K562 (cell line): ENCODE measurements around the gene TMEM120A. TPM values are rescaled to one million over a fixed set of nuclear protein-coding genes. Genes with fewer than 3 reads are reported as not detected.

Experiments used
- ATAC-seq: fragments of 200-7000 bp; cut with Tn5 transposase; 3 replicates; pipeline ENCODE4 v1.9.1; 2020; ENCODE audit warnings: moderate library complexity
- BruUV-seq: library from RNA; stranded (reverse); fragments of 400-500 nt; replicated peaks from 2 replicates; lab custom pipeline; 2021; lab: Mats Ljungman, UMichigan
- CTCF ChIA-PET: fragments of 300-600 bp; formaldehyde crosslinking; extraction: SDS; loops from one replicate; lab custom pipeline; 2021; ENCODE audit warnings: low intra/inter-chr PET ratio; lab: Yijun Ruan, JAX
- POLR2A ChIA-PET: fragments of 300-600, 350-650 bp; sonication (Branson Sonifier 250); formaldehyde crosslinking; extraction: SDS; loops from one replicate; lab custom pipeline; 2021; ENCODE audit warnings: antibody characterized with exemption, inconsistent platforms; lab: Yijun Ruan, JAX
- DNase-seq, 4 experiments: peaks; one replicate each; pipeline versions ENCODE4 v3.0.0 to v3.0.0-alpha.2; 2011 to 2018; ENCODE audit warnings: low spot score in 3 of 4, mixed read lengths in 3 of 4; ENCODE audit errors: extremely low read depth in 1 of 4
- FAIRE-seq: peaks from 2 replicates; lab custom pipeline; 2011; peaks lifted over from hg19 to GRCh38; lab: Jason Lieb, UNC
- H2AFZ ChIP-seq: 2 replicates; pipeline ENCODE4 v1.6.0; 2011; ENCODE audit warnings: low read depth, low read length, control low read depth, inconsistent platforms
- H3K27ac ChIP-seq: fragments of 200-600 bp; 3 replicates; pipeline ENCODE4 v1.8.0; 2011; ENCODE audit warnings: low read depth, mild to moderate bottlenecking, control low read depth, inconsistent platforms, low read length, moderate library complexity, mixed read lengths; ENCODE audit errors: extremely low read depth
- H3K27me3 ChIP-seq, 2 experiments: fragments of 300-600 bp in 1 of 2; 2 replicates in 1 of 2; 3 replicates in 1 of 2; pipeline versions ENCODE4 v1.6.0 to v1.8.0; 2011; ENCODE audit warnings: inconsistent platforms in 2 of 2, low read length in 2 of 2, mild to moderate bottlenecking in 1 of 2, mixed read lengths in 1 of 2, moderate library complexity in 1 of 2; ENCODE audit not compliant: control insufficient read depth in 2 of 2, insufficient read depth in 2 of 2
- H3K36me3 ChIP-seq: fragments of 300-600 bp; 3 replicates; pipeline ENCODE4 v1.8.0; 2011; ENCODE audit warnings: mild to moderate bottlenecking, low read length, inconsistent platforms; ENCODE audit not compliant: control insufficient read depth, insufficient read depth
- H3K4me1 ChIP-seq, 2 experiments: fragments of 200-600 bp in 1 of 2; replicated peaks in 1 of 2; 2 replicates in 1 of 2; 3 replicates in 1 of 2; pipeline versions ENCODE4 v1.5.1 to v1.8.0; 2011; ENCODE audit warnings: inconsistent platforms in 2 of 2, low read length in 2 of 2, mild to moderate bottlenecking in 1 of 2, mixed read lengths in 1 of 2, moderate library complexity in 1 of 2; ENCODE audit not compliant: control insufficient read depth in 2 of 2, insufficient read depth in 2 of 2
- H3K4me2 ChIP-seq: 2 replicates; pipeline ENCODE4 v1.6.1; 2011; ENCODE audit warnings: low read length, control low read depth, inconsistent platforms, mixed read lengths; ENCODE audit not compliant: insufficient read depth
- H3K4me3 ChIP-seq: fragments of 200-600 bp; sonication (generic), shearing (Covaris generic); 2 replicates; pipeline ENCODE4 v1.5.1; 2016; ENCODE audit warnings: control low read depth, inconsistent platforms
- H3K79me2 ChIP-seq: fragments of 200-600 bp; 3 replicates; pipeline ENCODE4 v1.8.0; 2011; ENCODE audit warnings: low read length, inconsistent platforms; ENCODE audit not compliant: control insufficient read depth, insufficient read depth
- H3K9ac ChIP-seq, 2 experiments: 2 replicates each; pipeline versions ENCODE4 v1.6.0 to v1.6.1; 2011; ENCODE audit warnings: low read depth in 2 of 2, low read length in 2 of 2, control low read depth in 1 of 2, inconsistent platforms in 1 of 2, mild to moderate bottlenecking in 1 of 2, mixed read lengths in 1 of 2; ENCODE audit not compliant: insufficient read depth in 1 of 2
- H3K9me1 ChIP-seq: one replicate; pipeline ENCODE4 v1.6.0; 2011; ENCODE audit warnings: inconsistent platforms, mild to moderate bottlenecking, low read length, moderate library complexity; ENCODE audit not compliant: control insufficient read depth, insufficient read depth
- H3K9me3 ChIP-seq: replicated peaks from 2 replicates; pipeline ENCODE4 v1.5.1; 2011; ENCODE audit warnings: low read depth, low read length, inconsistent platforms; ENCODE audit not compliant: control insufficient read depth, insufficient read depth
- H4K20me1 ChIP-seq: replicated peaks from 2 replicates; pipeline ENCODE4 v1.6.1; 2011; ENCODE audit warnings: low read length, inconsistent platforms, mixed read lengths; ENCODE audit not compliant: control insufficient read depth, insufficient read depth
- CC2D1A ChIP-seq: fragments of 450-650 bp; IDR thresholded peaks from 2 replicates; pipeline ENCODE4 v1.6.1; 2017; ENCODE audit warnings: mild to moderate bottlenecking
- CHD2 ChIP-seq: IDR thresholded peaks from 2 replicates; pipeline ENCODE4 v1.6.1; 2011; ENCODE audit warnings: low read depth, low read length
- JUNB ChIP-seq: fragments of 450-650 bp; formaldehyde crosslinking; conservative IDR thresholded peaks from 2 replicates; pipeline ENCODE4 v1.4.0; 2020; ENCODE audit warnings: mild to moderate bottlenecking
- MLLT1 ChIP-seq, 2 experiments: fragments of 450-650 bp; IDR thresholded peaks; 2 replicates each; pipeline ENCODE4 v1.6.1; 2016
- NFATC3 ChIP-seq: fragments of 450-650 bp; IDR thresholded peaks from 2 replicates; pipeline ENCODE4 v1.6.1; 2017; ENCODE audit warnings: mild to moderate bottlenecking
- OTX1 ChIP-seq: fragments of 450-650 bp; formaldehyde crosslinking; IDR thresholded peaks from 2 replicates; pipeline ENCODE4 v1.4.0; 2022; ENCODE audit warnings: mild to moderate bottlenecking
- POLR2G ChIP-seq: fragments of 200-400 bp; formaldehyde crosslinking; IDR thresholded peaks from 2 replicates; pipeline ENCODE4 v1.6.1; 2017; ENCODE audit warnings: low read depth, mild to moderate bottlenecking, antibody characterized with exemption, low read length, moderate library complexity
- RBM22 ChIP-seq: fragments of 200-400 bp; formaldehyde crosslinking; IDR thresholded peaks from 2 replicates; pipeline ENCODE4 v1.6.1; 2018; ENCODE audit warnings: low read length, low read depth; ENCODE audit not compliant: poor library complexity, severe bottlenecking
- SP1 ChIP-seq: sonication (generic); formaldehyde crosslinking; IDR thresholded peaks from 2 replicates; pipeline ENCODE4 v1.8.1; 2022; ENCODE audit warnings: mild to moderate bottlenecking, missing genetic modification reagents
- TARDBP ChIP-seq: fragments of 450-650 bp; IDR thresholded peaks from 2 replicates; pipeline ENCODE4 v1.6.1; 2016
- ZKSCAN3 ChIP-seq: fragments of 250-450 bp; sonication (Bioruptor Pico); IDR thresholded peaks from 2 replicates; pipeline ENCODE4 v1.4.0; 2020
- ZNF12 ChIP-seq: sonication (generic); formaldehyde crosslinking; IDR thresholded peaks from 2 replicates; pipeline ENCODE4 v1.4.0; 2020; ENCODE audit warnings: mild to moderate bottlenecking, missing genetic modification reagents
- WGBS: fragments of 100-300 bp; shearing (Covaris generic); methylation state at CpG from one replicate; pipeline ENCODE4 v1.1.6; 2016; ENCODE audit warnings: low coverage, mixed read lengths; ENCODE audit not compliant: insufficient coverage; ENCODE audit errors: missing lambda C conversion rate; 5-methylcytosine and 5-hydroxymethylcytosine counted together
- in situ Hi-C: fragments of 300-500 bp; cut with MboI; formaldehyde crosslinking; loops from 4 replicates; pipeline ENCODE4 v1.15.0; 2018; ENCODE audit warnings: inconsistent platforms, mixed read lengths
- intact Hi-C: fragments of 100-400 bp; cut with micrococcal nuclease; formaldehyde crosslinking; loops from 2 replicates; pipeline ENCODE4 v1.14.2; 2022
- polyA plus RNA-seq, 8 experiments: library from polyadenylated mRNA; depleted of rRNA in 4 of 8; stranded (reverse) in 5 of 8; unstranded in 3 of 8; fragments of >200 nt; fragmentation: Nextera tagmentation in 2 of 8; fragmentation: Illumina TruSeq in 1 of 8; extraction: Ambion mirVana in 2 of 8; extraction: Trizol in 1 of 8; gene quantifications; 2 replicates each; pipeline versions ENCODE4 v1.2.1 to v1.2.3, GENCODE V29; 2011 to 2014; ENCODE audit warnings: inconsistent platforms in 1 of 8, missing spikeins in 1 of 8
- total RNA-seq, 7 experiments: library from RNA; depleted of rRNA in 6 of 7; stranded (reverse); fragments of >200 nt in 6 of 7; fragmentation: Illumina TruSeq in 2 of 7; extraction: Trizol in 2 of 7; gene quantifications; 2 replicates each; pipeline versions ENCODE4 v1.2.1 to v1.2.3, GENCODE V29; 2011 to 2021; ENCODE audit warnings: low replicate concordance in 1 of 7

TMEM120A gene
- total and polyA plus RNA-seq, 9 of the 15 experiments (the other 6 are each of a cell fraction or from before 2014, with no cell fraction given): 2.3 to 90.2 (median 22.9) TPM

DNA sequence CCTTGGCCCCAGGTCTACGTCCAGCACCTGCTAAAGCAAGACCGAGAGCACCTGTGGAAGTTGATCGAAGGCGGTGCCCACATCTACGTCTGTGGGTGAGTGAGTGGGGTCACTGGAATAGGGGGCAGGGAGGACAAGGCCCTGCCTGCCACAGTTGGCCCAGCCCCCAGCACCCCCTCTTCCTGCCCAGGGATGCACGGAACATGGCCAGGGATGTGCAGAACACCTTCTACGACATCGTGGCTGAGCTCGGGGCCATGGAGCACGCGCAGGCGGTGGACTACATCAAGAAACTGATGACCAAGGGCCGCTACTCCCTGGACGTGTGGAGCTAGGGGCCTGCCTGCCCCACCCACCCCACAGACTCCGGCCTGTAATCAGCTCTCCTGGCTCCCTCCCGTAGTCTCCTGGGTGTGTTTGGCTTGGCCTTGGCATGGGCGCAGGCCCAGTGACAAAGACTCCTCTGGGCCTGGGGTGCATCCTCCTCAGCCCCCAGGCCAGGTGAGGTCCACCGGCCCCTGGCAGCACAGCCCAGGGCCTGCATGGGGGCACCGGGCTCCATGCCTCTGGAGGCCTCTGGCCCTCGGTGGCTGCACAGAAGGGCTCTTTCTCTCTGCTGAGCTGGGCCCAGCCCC lies 8.1 kb downstream of the TMEM120A start:
- FAIRE-seq (no peak), DNase-seq (no peak), ATAC-seq (no peak)
- Histone ChIP-seq H3K9me1 (peaks cover 4% of the 10 kb centered on the region), H3K4me2 (no peak overlapping the region), H3K79me2 (no peaks in the 10 kb centered on the region; the same call in 2 of the 3 replicates), H4K20me1 (peaks cover 8% of the 10 kb centered on the region; the same call in 1 of the 2 replicates), H3K27me3 (no peaks in the 10 kb centered on the region), H2AFZ (no peak overlapping the region), H3K9me3 (no peaks in the 10 kb centered on the region), H3K36me3 (peaks cover 70% of the 10 kb centered on the region; the same call in 2 of the 3 replicates), H3K4me1 (peaks cover 19 to 69% of the 10 kb centered on the region in 2 experiments), H3K9ac (peak overlapping the region in 1 of 2 experiments; percentile 77; a peak in 2 of 4 replicates), H3K4me3 (no peak overlapping the region), H3K27ac (no peak overlapping the region)
- POLR2A ChIA-PET: no interaction called here
- BruUV-seq: TSS peak; percentile 66
- intact Hi-C loops (no loop called here), in situ Hi-C loops (no loop called here)
- CTCF ChIA-PET: no interaction called here
- 94% methylated on average over 20 of the region's 20 CpGs for WGBS
- peak; percentile 54 for TF ChIP-seq POLR2G
- TF ChIP-seq CC2D1A: no peak
- no peak for TF ChIP-seq NFATC3
- no peak for TF ChIP-seq TARDBP
- TF ChIP-seq OTX1 (CRISPR knock-in tag): no peak
- no peak for TF ChIP-seq MLLT1 (IDR thresholded peaks at IDR 0.05)
- no peak for TF ChIP-seq ZKSCAN3 (CRISPR knock-in tag)
- TF ChIP-seq CHD2: no peak
- TF ChIP-seq RBM22: peak; percentile 65
- TF ChIP-seq SP1 (CRISPR knock-in tag): no peak
- no peak for TF ChIP-seq ZNF12 (CRISPR knock-in tag)
- no peak for TF ChIP-seq JUNB (CRISPR knock-in tag)
